ENCODE measurements around the gene CBFB. TPM values are rescaled to one million over a fixed set of nuclear protein-coding genes. Genes with fewer than 3 reads are reported as not detected.

The CBFB gene
- total RNA-seq, 4 donors from 2014 or later, result 42.4 to 76.3 (median 48.2) TPM

GRCh38 chr16:67024384-67025209 is 4.4 kb upstream of the CBFB start:
- TF ChIP-seq POLR2A (IDR thresholded peaks at IDR 0.05), result no peak
- TF ChIP-seq, protein P1, sequence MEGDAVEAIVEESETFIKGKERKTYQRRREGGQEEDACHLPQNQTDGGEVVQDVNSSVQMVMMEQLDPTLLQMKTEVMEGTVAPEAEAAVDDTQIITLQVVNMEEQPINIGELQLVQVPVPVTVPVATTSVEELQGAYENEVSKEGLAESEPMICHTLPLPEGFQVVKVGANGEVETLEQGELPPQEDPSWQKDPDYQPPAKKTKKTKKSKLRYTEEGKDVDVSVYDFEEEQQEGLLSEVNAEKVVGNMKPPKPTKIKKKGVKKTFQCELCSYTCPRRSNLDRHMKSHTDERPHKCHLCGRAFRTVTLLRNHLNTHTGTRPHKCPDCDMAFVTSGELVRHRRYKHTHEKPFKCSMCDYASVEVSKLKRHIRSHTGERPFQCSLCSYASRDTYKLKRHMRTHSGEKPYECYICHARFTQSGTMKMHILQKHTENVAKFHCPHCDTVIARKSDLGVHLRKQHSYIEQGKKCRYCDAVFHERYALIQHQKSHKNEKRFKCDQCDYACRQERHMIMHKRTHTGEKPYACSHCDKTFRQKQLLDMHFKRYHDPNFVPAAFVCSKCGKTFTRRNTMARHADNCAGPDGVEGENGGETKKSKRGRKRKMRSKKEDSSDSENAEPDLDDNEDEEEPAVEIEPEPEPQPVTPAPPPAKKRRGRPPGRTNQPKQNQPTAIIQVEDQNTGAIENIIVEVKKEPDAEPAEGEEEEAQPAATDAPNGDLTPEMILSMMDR (IDR thresholded peaks at IDR 0.05), result no peak
- H3K4me3 ChIP-seq (ENCODE audit: low read depth, poor library complexity, severe bottlenecking), result no peak overlapping the region
- DNase-seq (ENCODE audit: low spot score in 2 of 2), result peak in 1 of 2 donors; percentile 46
- 60 to 69% methylated on average over 4 of the region's 4 CpGs for WGBS, 2 donors
- intact Hi-C loops (cut with DNase I; ENCODE audit: low total_unique reads), result no loop called here

- DNase-seq (ENCODE audit: low spot score in 2 of 2), result no peak
- intact Hi-C loops (cut with DNase I; ENCODE audit: low total_unique reads), result no loop called here
- TF ChIP-seq, protein P1 (IDR thresholded peaks at IDR 0.05), result no peak
- TF ChIP-seq POLR2A (IDR thresholded peaks at IDR 0.05), result no peak
- H3K4me3 ChIP-seq (ENCODE audit: low read depth, poor library complexity, severe bottlenecking), result no peak overlapping the region
These were observed 3.8 kb upstream of the CBFB start for GRCh38 chr16:67025210-67025550.

GRCh38 chr16:67026570-67026969 is 2.4 kb upstream of the CBFB start:
- H3K4me3 ChIP-seq (ENCODE audit: low read depth, poor library complexity, severe bottlenecking), result no peak overlapping the region
- 97% methylated on average over 4 of the region's 4 CpGs for WGBS, 2 donors
- intact Hi-C loops (cut with DNase I; ENCODE audit: low total_unique reads), result no loop called here
- TF ChIP-seq POLR2A (IDR thresholded peaks at IDR 0.05), result no peak
- TF ChIP-seq, protein P1 (IDR thresholded peaks at IDR 0.05), result no peak
- peak in 1 of 2 donors; percentile 63 for DNase-seq (ENCODE audit: low spot score in 2 of 2)

GRCh38 chr16:67027046-67027445 is 1.9 kb upstream of the CBFB start:
- intact Hi-C loops (cut with DNase I; ENCODE audit: low total_unique reads), result no loop called here
- no peak overlapping the region for H3K4me3 ChIP-seq (ENCODE audit: low read depth, poor library complexity, severe bottlenecking)
- 90 to 91% methylated on average over 6 of the region's 6 CpGs for WGBS, 2 donors
- DNase-seq (ENCODE audit: low spot score in 2 of 2), result peak in 1 of 2 donors; percentile 66
- TF ChIP-seq POLR2A (IDR thresholded peaks at IDR 0.05), result no peak
- TF ChIP-seq, protein P1 (IDR thresholded peaks at IDR 0.05), result no peak

GRCh38 chr16:67028167-67028695 is 718 bp upstream of the CBFB start:
- H3K4me3 ChIP-seq (ENCODE audit: low read depth, poor library complexity, severe bottlenecking), result peak overlapping the region; percentile 41
- 25 to 28% methylated on average over 10 of the region's 10 CpGs for WGBS, 2 donors
- peak in 1 of 2 donors; percentile 25 for DNase-seq (ENCODE audit: low spot score in 2 of 2)
- intact Hi-C loops (cut with DNase I; ENCODE audit: low total_unique reads), result no loop called here
- no peak for TF ChIP-seq POLR2A (IDR thresholded peaks at IDR 0.05)
- TF ChIP-seq, protein P1 (IDR thresholded peaks at IDR 0.05), result no peak

Data from lower leg skin (tissue), 4 donors.